Endothelial cell (in vitro differentiated cells): ENCODE results near the gene TNRC6A. TPM values are rescaled to one million over a fixed set of nuclear protein-coding genes. Genes with fewer than 3 reads are reported as not detected.
"Not testable (repeated sequence)": the region's sequence is repeated elsewhere in the genome, so short reads cannot be mapped to it uniquely, and the experiment has no call there.

Experiments
- DNase-seq: peaks from one replicate; pipeline ENCODE4 v3.0.0; 2021; ENCODE audit warnings: low spot score
- H3K27ac Mint-ChIP-seq: one replicate; pipeline ENCODE4 v1.8.0; 2021; ENCODE audit warnings: mixed read lengths, inconsistent platforms; ENCODE audit not compliant: unreplicated experiment
- H3K27me3 Mint-ChIP-seq: one replicate; pipeline ENCODE4 v1.8.0; 2021; ENCODE audit warnings: mild to moderate bottlenecking, moderate library complexity, mixed read lengths, inconsistent platforms; ENCODE audit not compliant: unreplicated experiment
- H3K36me3 Mint-ChIP-seq: one replicate; pipeline ENCODE4 v1.8.0; 2021; ENCODE audit warnings: mild to moderate bottlenecking, low read depth, mixed read lengths, inconsistent platforms; ENCODE audit not compliant: unreplicated experiment
- H3K4me1 Mint-ChIP-seq: one replicate; pipeline ENCODE4 v1.8.0; 2021; ENCODE audit warnings: mild to moderate bottlenecking, mixed read lengths, inconsistent platforms; ENCODE audit not compliant: unreplicated experiment
- H3K4me3 Mint-ChIP-seq: one replicate; pipeline ENCODE4 v1.8.0; 2021; ENCODE audit warnings: mild to moderate bottlenecking, mixed read lengths, inconsistent platforms; ENCODE audit not compliant: unreplicated experiment
- H3K9me3 Mint-ChIP-seq: one replicate; pipeline ENCODE4 v1.8.0; 2021; ENCODE audit warnings: mixed read lengths, inconsistent platforms; ENCODE audit not compliant: unreplicated experiment
- total RNA-seq: library from RNA; stranded (reverse); fragmentation: NEBNext Ultra II Directional; extraction: Animal tissue kit (Norgen Biotek cat#: 25700); gene quantifications from one replicate; pipeline ENCODE4 v1.2.1, GENCODE V29; 2021; ENCODE audit not compliant: unreplicated experiment
- TF ChIP-seq, protein P1 (sequence below): fragments of 200-600 bp; sonication (generic); IDR thresholded peaks from one replicate; pipeline ENCODE4 v1.5.0; 2021; ENCODE audit warnings: antibody characterized with exemption; ENCODE audit not compliant: unreplicated experiment

The TNRC6A gene
- total RNA-seq, 1 donor from 2014 or later = 60.5 TPM

DNA sequence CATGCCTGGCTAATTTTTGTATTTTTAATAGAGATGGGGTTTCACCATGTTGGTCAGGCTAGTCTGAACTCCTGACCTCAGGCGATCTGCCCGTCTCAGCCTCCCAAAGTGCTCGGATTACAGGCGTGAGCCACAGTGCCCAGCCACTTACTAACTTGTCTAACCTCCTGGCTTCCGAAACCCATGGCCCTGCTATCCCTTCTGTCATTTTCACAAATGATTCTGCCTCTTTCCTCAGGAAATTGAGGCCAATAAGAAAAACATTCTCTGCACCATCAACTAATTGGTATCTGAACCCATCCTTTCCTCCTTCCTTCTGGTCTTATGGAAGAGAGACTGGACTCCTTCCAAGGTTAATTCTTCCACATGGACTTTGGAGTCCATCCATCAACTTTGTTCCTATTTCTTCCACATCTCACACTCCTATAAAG lies 27.9 kb upstream of the TNRC6A start:
- Mint-ChIP-seq H3K4me3 (no peak overlapping the region), H3K27me3 (peaks cover 4% of the 10 kb centered on the region), H3K27ac (no peak overlapping the region), H3K36me3 (no peaks in the 10 kb centered on the region), H3K4me1 (peaks cover 4% of the 10 kb centered on the region), H3K9me3 (no peaks in the 10 kb centered on the region)
- no peak for DNase-seq
- TF ChIP-seq, protein P1, sequence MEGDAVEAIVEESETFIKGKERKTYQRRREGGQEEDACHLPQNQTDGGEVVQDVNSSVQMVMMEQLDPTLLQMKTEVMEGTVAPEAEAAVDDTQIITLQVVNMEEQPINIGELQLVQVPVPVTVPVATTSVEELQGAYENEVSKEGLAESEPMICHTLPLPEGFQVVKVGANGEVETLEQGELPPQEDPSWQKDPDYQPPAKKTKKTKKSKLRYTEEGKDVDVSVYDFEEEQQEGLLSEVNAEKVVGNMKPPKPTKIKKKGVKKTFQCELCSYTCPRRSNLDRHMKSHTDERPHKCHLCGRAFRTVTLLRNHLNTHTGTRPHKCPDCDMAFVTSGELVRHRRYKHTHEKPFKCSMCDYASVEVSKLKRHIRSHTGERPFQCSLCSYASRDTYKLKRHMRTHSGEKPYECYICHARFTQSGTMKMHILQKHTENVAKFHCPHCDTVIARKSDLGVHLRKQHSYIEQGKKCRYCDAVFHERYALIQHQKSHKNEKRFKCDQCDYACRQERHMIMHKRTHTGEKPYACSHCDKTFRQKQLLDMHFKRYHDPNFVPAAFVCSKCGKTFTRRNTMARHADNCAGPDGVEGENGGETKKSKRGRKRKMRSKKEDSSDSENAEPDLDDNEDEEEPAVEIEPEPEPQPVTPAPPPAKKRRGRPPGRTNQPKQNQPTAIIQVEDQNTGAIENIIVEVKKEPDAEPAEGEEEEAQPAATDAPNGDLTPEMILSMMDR = no peak

DNA sequence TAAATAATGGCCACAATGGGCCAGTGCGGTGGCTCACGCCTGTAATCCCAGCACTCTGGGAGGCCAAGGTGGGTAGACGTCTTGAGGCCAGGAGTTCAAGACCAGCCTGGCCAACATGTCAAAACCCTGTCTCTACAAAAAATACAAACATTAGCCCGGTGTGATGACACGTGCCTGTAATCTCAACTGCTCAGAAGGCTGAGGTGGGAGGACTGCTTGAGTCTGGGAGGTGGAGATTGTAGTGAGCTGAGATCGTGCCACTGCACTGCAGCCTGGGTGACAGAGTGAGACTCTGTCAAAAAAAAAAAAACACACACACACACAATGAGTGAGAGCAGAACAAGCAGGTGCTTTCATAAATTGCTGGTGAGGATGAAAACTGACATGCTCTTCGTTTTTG lies 21.7 kb upstream of the TNRC6A start:
- not testable (repeated sequence) for H3K27me3 Mint-ChIP-seq, H3K9me3 Mint-ChIP-seq, H3K4me1 Mint-ChIP-seq, H3K36me3 Mint-ChIP-seq, H3K4me3 Mint-ChIP-seq, H3K27ac Mint-ChIP-seq, DNase-seq

DNA sequence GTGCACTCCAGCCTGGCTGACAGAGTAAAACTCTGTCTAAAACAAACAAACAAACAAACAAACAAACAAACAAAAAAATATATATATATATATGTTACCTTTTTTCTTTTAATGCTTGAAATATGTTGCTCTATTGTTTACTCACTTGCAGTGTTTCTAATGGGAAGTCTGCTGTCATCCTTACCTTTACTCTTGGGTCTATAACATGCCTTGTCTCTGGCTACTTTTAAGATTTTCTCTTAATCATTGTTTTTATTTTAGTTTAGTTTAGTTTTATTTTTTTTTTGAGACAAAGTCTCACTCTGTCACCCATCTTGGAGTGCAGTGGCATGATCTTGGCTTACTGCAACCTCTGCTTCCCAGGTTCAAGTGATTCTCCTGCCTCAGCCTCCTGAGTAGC lies 16.1 kb upstream of the TNRC6A start:
- TF ChIP-seq, protein P1 = no peak
- peaks cover 2% of the 10 kb centered on the region for H3K27me3 Mint-ChIP-seq
- no peaks in the 10 kb centered on the region for H3K36me3 Mint-ChIP-seq
- no peak for DNase-seq
- H3K4me1 Mint-ChIP-seq = no peaks in the 10 kb centered on the region
- H3K4me3 Mint-ChIP-seq = no peak overlapping the region
- no peaks in the 10 kb centered on the region for H3K9me3 Mint-ChIP-seq
- H3K27ac Mint-ChIP-seq = no peak overlapping the region

DNA sequence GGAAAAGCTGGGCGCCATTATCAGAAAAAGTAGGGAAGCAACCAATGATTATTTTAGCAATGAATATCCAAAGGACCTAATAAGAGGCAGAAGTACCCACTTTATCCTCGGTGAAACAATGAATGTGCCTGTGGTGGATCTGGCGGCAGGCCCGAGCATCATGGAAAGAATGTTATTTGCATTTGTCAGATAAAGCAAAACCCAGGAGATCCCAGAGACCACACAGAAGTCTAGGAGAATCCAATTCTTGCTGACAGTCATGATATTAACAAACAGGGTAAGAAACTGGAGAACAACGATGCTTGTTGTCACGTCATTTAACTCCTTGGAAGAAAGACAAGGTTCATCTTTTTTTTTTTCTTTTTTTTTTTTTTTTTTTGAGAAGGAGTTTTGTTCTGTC lies 12.0 kb upstream of the TNRC6A start:
- no peaks in the 10 kb centered on the region for H3K9me3 Mint-ChIP-seq
- TF ChIP-seq, protein P1 = no peak
- DNase-seq = no peak
- H3K36me3 Mint-ChIP-seq = no peaks in the 10 kb centered on the region
- peaks cover 2% of the 10 kb centered on the region for H3K27me3 Mint-ChIP-seq
- no peaks in the 10 kb centered on the region for H3K4me1 Mint-ChIP-seq
- no peak overlapping the region for H3K4me3 Mint-ChIP-seq
- no peak overlapping the region for H3K27ac Mint-ChIP-seq

DNA sequence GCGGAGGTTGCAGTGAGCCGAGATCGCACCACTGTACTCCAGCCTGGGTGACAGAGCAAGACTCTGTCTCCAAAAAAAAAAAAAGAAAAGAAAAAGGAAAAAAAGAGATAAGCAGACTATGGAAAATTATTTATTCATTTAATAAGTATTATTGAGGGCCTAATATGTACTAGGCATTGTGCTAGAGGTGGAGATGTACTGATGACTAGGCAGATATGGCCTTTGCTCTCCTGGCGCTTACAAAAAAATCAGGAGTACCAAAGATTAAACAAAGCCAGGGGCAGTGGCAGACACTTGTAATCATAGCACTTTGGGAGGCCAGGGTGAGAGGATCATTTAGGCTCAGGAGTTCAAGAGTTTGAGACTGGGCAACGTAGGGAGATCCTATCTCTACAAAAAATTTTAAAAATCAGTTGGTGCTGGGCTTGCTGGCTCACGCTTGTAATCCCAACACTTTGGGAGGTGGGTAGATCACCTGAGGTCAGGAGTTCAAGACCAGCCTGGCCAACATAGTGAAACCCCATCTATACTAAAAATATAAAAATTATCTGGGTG lies 10.4 kb upstream of the TNRC6A start:
- Mint-ChIP-seq H3K4me1 (no peaks in the 10 kb centered on the region), H3K4me3 (no peak overlapping the region), H3K27ac (no peak overlapping the region), H3K9me3 (no peaks in the 10 kb centered on the region), H3K36me3 (no peaks in the 10 kb centered on the region), H3K27me3 (no peaks in the 10 kb centered on the region)
- TF ChIP-seq, protein P1 = no peak
- DNase-seq = no peak

DNA sequence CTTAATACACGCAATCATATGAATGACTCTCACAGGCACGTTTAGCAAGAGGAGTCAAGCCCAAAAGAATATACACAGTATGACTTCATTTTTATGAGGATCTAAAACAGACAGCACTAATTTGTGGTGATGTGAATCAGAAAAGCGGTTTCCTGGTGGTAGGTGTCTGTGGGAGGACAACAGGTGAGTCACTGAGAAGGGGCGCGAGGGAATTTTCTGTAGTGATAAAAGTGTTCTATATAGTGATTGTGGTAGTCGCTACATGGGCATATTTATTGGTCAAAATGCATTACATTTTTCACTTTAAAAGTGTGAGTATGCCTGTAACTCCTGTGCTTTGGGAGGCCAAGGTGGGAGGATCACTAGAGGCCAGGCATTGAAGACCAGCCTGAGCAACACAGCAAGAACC lies 7.6 kb upstream of the TNRC6A start:
- Mint-ChIP-seq H3K27me3 (no peaks in the 10 kb centered on the region), H3K9me3 (no peaks in the 10 kb centered on the region), H3K4me3 (no peak overlapping the region), H3K36me3 (no peaks in the 10 kb centered on the region), H3K4me1 (no peaks in the 10 kb centered on the region), H3K27ac (no peak overlapping the region)
- TF ChIP-seq, protein P1 = no peak
- no peak for DNase-seq
